GM18507 (cell line): ENCODE data around the gene DNAAF3.
"Not testable (repeated sequence)": the region's sequence is repeated elsewhere in the genome, so short reads cannot be mapped to it uniquely, and the experiment has no call there.

Experiments
- DNase-seq: peaks from one replicate; pipeline ENCODE4 v3.0.0; 2011; ENCODE audit warnings: low read depth; ENCODE audit not compliant: insufficient read length; ENCODE audit errors: extremely low spot score
- FAIRE-seq: peaks from 2 replicates; lab custom pipeline; 2011; peaks lifted over from hg19 to GRCh38; lab: Jason Lieb, UNC

The DNAAF3 gene

GRCh38 chr19:55178781-55179599 lies 12.6 kb upstream of the DNAAF3 start:
- DNase-seq (peak; percentile 88), FAIRE-seq (peak; percentile 80)

- DNase-seq (no peak), FAIRE-seq (no peak)
Measured at GRCh38 chr19:55176076-55176475, 9.7 kb upstream of the DNAAF3 start.

- DNase-seq = no peak
- FAIRE-seq = no peak
Measured at GRCh38 chr19:55175117-55175867, 8.9 kb upstream of the DNAAF3 start.

- FAIRE-seq = no peak
- DNase-seq = no peak
Measured at GRCh38 chr19:55174425-55175116, 8.2 kb upstream of the DNAAF3 start.

GRCh38 chr19:55173714-55174409 lies 7.4 kb upstream of the DNAAF3 start:
- DNase-seq = no peak
- no peak for FAIRE-seq

GRCh38 chr19:55173186-55173713 lies 6.8 kb upstream of the DNAAF3 start:
- FAIRE-seq (no peak), DNase-seq (no peak)

- FAIRE-seq (no peak), DNase-seq (no peak)
Measured at GRCh38 chr19:55172741-55173140, 6.3 kb upstream of the DNAAF3 start.

- FAIRE-seq, DNase-seq: not testable (repeated sequence)
Measured at GRCh38 chr19:55172318-55172717, 5.9 kb upstream of the DNAAF3 start.

GRCh38 chr19:55171440-55171839 lies 5.0 kb upstream of the DNAAF3 start:
- DNase-seq (no peak), FAIRE-seq (no peak)

GRCh38 chr19:55169136-55169535 lies 2.7 kb upstream of the DNAAF3 start:
- no peak for FAIRE-seq
- no peak for DNase-seq

GRCh38 chr19:55165952-55166529 lies 372 bp downstream of the DNAAF3 start:
- DNase-seq = no peak
- FAIRE-seq = no peak

GRCh38 chr19:55161571-55162322 lies 4.7 kb downstream of the DNAAF3 start:
- FAIRE-seq (no peak), DNase-seq (no peak)

GRCh38 chr19:55160986-55161365 lies 5.4 kb downstream of the DNAAF3 start:
- DNase-seq (no peak), FAIRE-seq (no peak)

- FAIRE-seq (peak; percentile 73), DNase-seq (peak; percentile 95)
Measured at GRCh38 chr19:55160128-55160985, 6.1 kb downstream of the DNAAF3 start.

GRCh38 chr19:55158848-55159749 lies 7.3 kb downstream of the DNAAF3 start:
- DNase-seq (no peak), FAIRE-seq (no peak)

- FAIRE-seq = no peak
- DNase-seq = no peak
Measured at GRCh38 chr19:55158423-55158822, 8.0 kb downstream of the DNAAF3 start.
